Astrocyte of the spinal cord (primary cell): Measurements from ENCODE around the gene TTC19.

Experiments used
- DNase-seq: peaks from one replicate; pipeline ENCODE4 v3.0.0; 2011; ENCODE audit warnings: low read depth, low spot score
- H3K4me3 ChIP-seq: 2 replicates; pipeline ENCODE4 v1.5.1; 2011; ENCODE audit warnings: low read depth, mild to moderate bottlenecking, low read length, moderate library complexity
- CTCF ChIP-seq: IDR thresholded peaks from 2 replicates; pipeline ENCODE4 v1.5.1; 2012; ENCODE audit warnings: low read depth, mild to moderate bottlenecking, low read length, inconsistent platforms
- in situ Hi-C: cut with HindIII; loops from 2 replicates; pipeline ENCODE4 v1.10.0; 2017; ENCODE audit warnings: low sequenced_read_pairs

Gene TTC19

DNA sequence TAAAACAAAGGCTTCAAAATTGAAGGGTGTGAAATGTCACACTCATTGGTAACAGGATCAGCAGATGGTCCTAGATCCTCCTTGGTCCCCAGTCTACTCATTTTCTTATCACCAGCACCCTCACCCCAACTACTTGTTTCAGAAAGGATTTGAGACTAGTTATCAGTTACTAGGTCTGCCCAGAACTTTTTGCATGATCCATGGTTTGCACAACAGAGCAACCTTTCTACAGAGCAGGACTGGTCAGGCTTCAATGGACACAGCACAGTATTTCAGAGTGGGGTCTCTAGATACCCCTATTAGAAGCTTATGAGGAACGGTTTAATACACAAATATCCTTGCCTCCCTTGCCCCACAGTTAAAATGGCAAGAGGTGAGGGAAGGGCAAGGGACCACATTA is 25.6 kb downstream of the TTC19 start:
- DNase-seq: no peak
- in situ Hi-C loops: no loop called here
- H3K4me3 ChIP-seq: no peak overlapping the region
- TF ChIP-seq CTCF: no peak

GRCh38 chr17:16026895-16027294 is 27.3 kb downstream of the TTC19 start:
- in situ Hi-C loops: no loop called here
- TF ChIP-seq CTCF: no peak
- no peak overlapping the region for H3K4me3 ChIP-seq
- no peak for DNase-seq

- in situ Hi-C loops: no loop called here
- TF ChIP-seq CTCF: no peak
- peak; percentile 93 for DNase-seq
- no peak overlapping the region for H3K4me3 ChIP-seq
These were observed 28.3 kb downstream of the TTC19 start for GRCh38 chr17:16027708-16028584.

DNA sequence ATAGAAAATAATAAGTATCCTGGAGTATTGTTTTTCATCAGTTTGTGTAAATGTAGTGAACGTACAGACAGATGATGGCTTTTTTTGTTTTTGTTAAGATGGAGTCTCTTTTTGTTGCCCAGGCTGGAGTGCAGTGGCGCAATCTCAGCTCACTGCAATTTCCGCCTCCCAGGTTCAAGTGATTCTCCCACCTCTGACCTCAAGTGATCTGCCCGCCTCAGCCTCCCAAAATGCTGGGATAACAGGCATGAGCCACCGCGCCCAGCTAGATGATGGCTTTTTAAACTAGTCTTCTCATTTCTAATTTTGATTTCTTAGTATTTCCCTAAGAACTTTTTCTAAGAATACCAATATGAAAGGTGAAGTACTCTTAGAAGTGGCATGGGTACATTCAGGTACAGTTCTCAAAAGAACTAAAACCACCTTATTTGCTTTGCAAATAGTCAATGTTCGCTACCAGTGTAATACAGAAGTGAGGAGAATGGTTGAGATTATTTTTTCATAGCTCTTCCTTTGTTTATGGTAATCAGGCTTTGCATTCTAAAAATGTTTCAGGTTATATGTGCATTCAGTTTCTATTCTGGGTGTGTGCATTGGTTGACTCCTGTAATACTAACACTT is 34.2 kb downstream of the TTC19 start:
- no peak for DNase-seq
- no peak for TF ChIP-seq CTCF
- H3K4me3 ChIP-seq: no peak overlapping the region
- in situ Hi-C loops: no loop called here

DNA sequence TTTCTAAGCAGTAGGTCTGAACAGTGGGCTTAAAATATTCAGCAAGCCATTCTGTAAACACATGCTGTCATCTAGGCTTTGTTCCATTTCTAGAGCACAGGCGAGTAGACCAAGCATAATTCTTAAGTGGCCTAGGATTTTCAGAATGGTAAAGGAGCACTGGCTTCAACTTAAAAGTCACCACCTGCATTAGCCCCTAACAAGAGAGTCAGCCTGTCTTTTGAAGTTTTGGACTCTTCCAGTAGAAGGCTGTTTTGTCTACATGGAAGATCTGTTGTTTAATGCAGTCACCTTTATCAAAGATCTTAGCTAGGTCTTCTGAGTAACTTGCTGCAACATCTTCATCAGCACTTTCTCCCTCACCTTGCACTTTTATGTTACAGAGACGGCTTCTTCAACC is 36.6 kb downstream of the TTC19 start:
- DNase-seq: no peak
- no peak overlapping the region for H3K4me3 ChIP-seq
- TF ChIP-seq CTCF: no peak
- in situ Hi-C loops: no loop called here

- in situ Hi-C loops: no loop called here
- no peak for TF ChIP-seq CTCF
- DNase-seq: peak; percentile 47
- H3K4me3 ChIP-seq: no peak overlapping the region
These were observed 38.0 kb downstream of the TTC19 start for GRCh38 chr17:16037636-16038035.
